Upper lobe of left lung (tissue), 4 donors: ENCODE data around the gene DPP6.
"Not testable (repeated sequence)": the region's sequence is repeated elsewhere in the genome, so short reads cannot be mapped to it uniquely, and the experiment has no call there.

Source experiments
- EP300 ChIP-seq, 4 donors: sonication (generic); formaldehyde crosslinking; IDR thresholded peaks; one replicate each; pipeline ENCODE4 v1.5.1; 2017; ENCODE audit warnings: antibody characterized with exemption in 4 of 4, control low read depth in 2 of 4
- POLR2AphosphoS5 ChIP-seq, 2 donors: sonication (generic); formaldehyde crosslinking; IDR thresholded peaks; one replicate each; pipeline ENCODE4 v1.5.1; 2017; ENCODE audit warnings: antibody characterized with exemption in 2 of 2
- TF ChIP-seq, protein P1 (sequence below), 6 experiments: fragments of 450-650 bp in 4 of 6; fragments of 200-600 bp in 2 of 6; sonication (generic) in 2 of 6; IDR thresholded peaks; one replicate each; pipeline ENCODE4 v1.5.1; 2016 to 2019; ENCODE audit warnings: antibody characterized with exemption in 6 of 6

DNA sequence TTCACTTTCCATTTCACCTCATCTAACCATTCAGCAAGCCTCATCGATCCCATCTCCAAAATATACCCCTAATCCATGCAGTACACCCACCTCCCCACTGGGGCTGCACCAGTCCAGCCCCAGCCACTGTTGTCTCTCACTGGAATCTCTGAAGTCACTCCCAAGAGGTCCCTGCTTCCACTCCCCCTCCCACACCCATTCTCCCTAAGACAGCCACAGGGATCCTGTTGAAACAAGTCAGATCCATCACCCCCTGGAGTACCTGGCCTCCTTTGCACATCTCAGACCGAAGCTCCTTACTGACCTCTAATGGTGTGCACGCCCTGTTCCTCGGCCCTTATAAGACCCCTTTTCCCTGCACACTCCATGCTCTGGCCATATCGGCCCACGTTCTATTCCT is 36.6 kb upstream of the DPP6 start:
- not testable (repeated sequence) for TF ChIP-seq EP300, POLR2AphosphoS5 (IDR thresholded peaks at IDR 0.05)
- TF ChIP-seq, protein P1, sequence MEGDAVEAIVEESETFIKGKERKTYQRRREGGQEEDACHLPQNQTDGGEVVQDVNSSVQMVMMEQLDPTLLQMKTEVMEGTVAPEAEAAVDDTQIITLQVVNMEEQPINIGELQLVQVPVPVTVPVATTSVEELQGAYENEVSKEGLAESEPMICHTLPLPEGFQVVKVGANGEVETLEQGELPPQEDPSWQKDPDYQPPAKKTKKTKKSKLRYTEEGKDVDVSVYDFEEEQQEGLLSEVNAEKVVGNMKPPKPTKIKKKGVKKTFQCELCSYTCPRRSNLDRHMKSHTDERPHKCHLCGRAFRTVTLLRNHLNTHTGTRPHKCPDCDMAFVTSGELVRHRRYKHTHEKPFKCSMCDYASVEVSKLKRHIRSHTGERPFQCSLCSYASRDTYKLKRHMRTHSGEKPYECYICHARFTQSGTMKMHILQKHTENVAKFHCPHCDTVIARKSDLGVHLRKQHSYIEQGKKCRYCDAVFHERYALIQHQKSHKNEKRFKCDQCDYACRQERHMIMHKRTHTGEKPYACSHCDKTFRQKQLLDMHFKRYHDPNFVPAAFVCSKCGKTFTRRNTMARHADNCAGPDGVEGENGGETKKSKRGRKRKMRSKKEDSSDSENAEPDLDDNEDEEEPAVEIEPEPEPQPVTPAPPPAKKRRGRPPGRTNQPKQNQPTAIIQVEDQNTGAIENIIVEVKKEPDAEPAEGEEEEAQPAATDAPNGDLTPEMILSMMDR (IDR thresholded peaks at IDR 0.05): not testable (repeated sequence)
